ENCODE data around the gene CUX1.

DNA sequence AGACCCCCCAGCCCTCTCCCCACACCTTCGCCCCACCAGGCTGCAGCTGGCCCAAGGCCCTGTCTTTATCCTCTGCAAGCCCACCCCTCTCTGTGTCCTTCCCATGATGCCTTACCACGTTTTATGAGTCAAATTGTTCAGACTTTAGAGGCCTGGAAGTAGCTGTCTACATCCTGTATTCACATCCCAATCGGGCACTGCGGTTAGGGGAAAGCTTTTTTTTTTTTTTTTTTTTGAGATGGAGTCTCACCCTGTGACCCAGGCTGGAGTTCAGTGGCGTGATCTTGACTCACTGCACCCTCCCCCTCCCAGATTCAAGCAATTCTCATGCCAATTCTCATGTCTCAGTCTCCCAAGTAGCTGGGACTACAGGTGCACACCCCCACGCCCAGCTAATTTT, 347.7 kb downstream of the CUX1 start:
- TF ChIP-seq EP300 (IDR thresholded peaks at IDR 0.05; ENCODE audit: low read depth) (no peak), POLR2A (IDR thresholded peaks at IDR 0.05) (no peak)
- TF ChIP-seq, protein P1, sequence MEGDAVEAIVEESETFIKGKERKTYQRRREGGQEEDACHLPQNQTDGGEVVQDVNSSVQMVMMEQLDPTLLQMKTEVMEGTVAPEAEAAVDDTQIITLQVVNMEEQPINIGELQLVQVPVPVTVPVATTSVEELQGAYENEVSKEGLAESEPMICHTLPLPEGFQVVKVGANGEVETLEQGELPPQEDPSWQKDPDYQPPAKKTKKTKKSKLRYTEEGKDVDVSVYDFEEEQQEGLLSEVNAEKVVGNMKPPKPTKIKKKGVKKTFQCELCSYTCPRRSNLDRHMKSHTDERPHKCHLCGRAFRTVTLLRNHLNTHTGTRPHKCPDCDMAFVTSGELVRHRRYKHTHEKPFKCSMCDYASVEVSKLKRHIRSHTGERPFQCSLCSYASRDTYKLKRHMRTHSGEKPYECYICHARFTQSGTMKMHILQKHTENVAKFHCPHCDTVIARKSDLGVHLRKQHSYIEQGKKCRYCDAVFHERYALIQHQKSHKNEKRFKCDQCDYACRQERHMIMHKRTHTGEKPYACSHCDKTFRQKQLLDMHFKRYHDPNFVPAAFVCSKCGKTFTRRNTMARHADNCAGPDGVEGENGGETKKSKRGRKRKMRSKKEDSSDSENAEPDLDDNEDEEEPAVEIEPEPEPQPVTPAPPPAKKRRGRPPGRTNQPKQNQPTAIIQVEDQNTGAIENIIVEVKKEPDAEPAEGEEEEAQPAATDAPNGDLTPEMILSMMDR (IDR thresholded peaks at IDR 0.05) = no peak
